H1 (cell line): ENCODE data around the gene RNF13. TPM values are rescaled to one million over a fixed set of nuclear protein-coding genes. Genes with fewer than 3 reads are reported as not detected.

Experiments
- CTCF ChIA-PET: fragments of 300-600 bp; sonication (Branson Sonifier 250); formaldehyde crosslinking; loops from one replicate; lab custom pipeline; 2021; ENCODE audit not compliant: partially characterized antibody; lab: Charles Lee
- POLR2A ChIA-PET: fragments of 300-600 bp; sonication (Branson Sonifier 250); formaldehyde crosslinking; loops from one replicate; lab custom pipeline; 2021; ENCODE audit warnings: inconsistent platforms; ENCODE audit not compliant: partially characterized antibody; lab: Charles Lee
- DNase-seq, 2 experiments: peaks; one replicate each; pipeline versions ENCODE4 v3.0.0 to v3.0.0-alpha.2; 2010 to 2022; ENCODE audit warnings: low spot score in 2 of 2, low read depth in 1 of 2, mixed read lengths in 1 of 2
- FAIRE-seq: peaks from 2 replicates; lab custom pipeline; 2011; peaks lifted over from hg19 to GRCh38; lab: Jason Lieb, UNC
- H2AFZ ChIP-seq: 2 replicates; pipeline ENCODE4 v1.8.1; 2012; ENCODE audit warnings: low read length, inconsistent platforms
- H2AK5ac ChIP-seq: 2 replicates; pipeline ENCODE4 v1.6.1; 2013; ENCODE audit warnings: low read depth, low read length
- H2BK120ac ChIP-seq: replicated peaks from 2 replicates; pipeline ENCODE3; 2013; ENCODE audit warnings: low read depth, low read length, inconsistent platforms
- H2BK12ac ChIP-seq: 2 replicates; pipeline ENCODE4 v1.6.1; 2013; ENCODE audit warnings: low read depth, low read length
- H2BK15ac ChIP-seq: 2 replicates; pipeline ENCODE4 v1.6.1; 2013; ENCODE audit warnings: low read length
- H2BK20ac ChIP-seq: 2 replicates; pipeline ENCODE4 v1.6.1; 2013; ENCODE audit warnings: low read length
- H2BK5ac ChIP-seq: 2 replicates; pipeline ENCODE4 v1.6.1; 2013; ENCODE audit warnings: low read depth, low read length
- H3K14ac ChIP-seq: 2 replicates; pipeline ENCODE4 v1.6.1; 2013; ENCODE audit warnings: inconsistent platforms; ENCODE audit not compliant: insufficient read length
- H3K18ac ChIP-seq: 2 replicates; pipeline ENCODE4 v1.6.1; 2013; ENCODE audit warnings: low read length; ENCODE audit errors: extremely low read depth
- H3K23ac ChIP-seq: 2 replicates; pipeline ENCODE4 v1.6.1; 2013; ENCODE audit warnings: inconsistent platforms; ENCODE audit not compliant: insufficient read length
- H3K23me2 ChIP-seq: 2 replicates; pipeline ENCODE4 v1.6.1; 2013; ENCODE audit warnings: low read depth, low read length
- H3K27ac ChIP-seq: 2 replicates; pipeline ENCODE4 v1.6.1; 2011; ENCODE audit warnings: low read depth, low read length, inconsistent platforms
- H3K27me3 ChIP-seq, 4 experiments: replicated peaks in 1 of 4; 1 replicate in 1 of 4; 2 replicates in 3 of 4; pipeline versions ENCODE4 v1.6.1 to v1.8.1; 2011 to 2013; ENCODE audit warnings: low read length in 3 of 4, mild to moderate bottlenecking in 3 of 4, inconsistent platforms in 2 of 4, mixed read lengths in 2 of 4, moderate library complexity in 1 of 4; ENCODE audit not compliant: control insufficient read depth in 3 of 4, insufficient read depth in 3 of 4; ENCODE audit errors: extremely low read depth in 1 of 4
- H3K36me3 ChIP-seq, 4 experiments: 2 replicates each; pipeline versions ENCODE4 v1.6.1 to v1.8.1; 2011 to 2013; ENCODE audit warnings: mild to moderate bottlenecking in 4 of 4, low read length in 3 of 4, moderate library complexity in 2 of 4, control low read depth in 1 of 4, inconsistent platforms in 1 of 4; ENCODE audit not compliant: insufficient read depth in 4 of 4, control insufficient read depth in 2 of 4
- H3K4ac ChIP-seq: replicated peaks from 2 replicates; pipeline ENCODE3; 2013; ENCODE audit warnings: low read length, low read depth, mixed read lengths, inconsistent platforms; ENCODE audit not compliant: insufficient read length
- H3K4me1 ChIP-seq, 4 experiments: replicated peaks in 1 of 4; 1 replicate in 1 of 4; 2 replicates in 3 of 4; pipeline versions ENCODE4 v1.6.1 to v1.8.1; 2011 to 2013; ENCODE audit warnings: low read length in 3 of 4, inconsistent platforms in 2 of 4, mixed read lengths in 1 of 4; ENCODE audit not compliant: insufficient read depth in 4 of 4, control insufficient read depth in 3 of 4
- H3K4me2 ChIP-seq, 2 experiments: 2 replicates each; pipeline versions ENCODE4 v1.6.1 to v1.8.1; 2011 to 2013; ENCODE audit warnings: low read depth in 2 of 2, low read length in 2 of 2, control low read depth in 1 of 2, inconsistent platforms in 1 of 2, mild to moderate bottlenecking in 1 of 2; ENCODE audit not compliant: insufficient read depth in 1 of 2
- H3K4me3 ChIP-seq, 4 experiments: fragments of 200-600, 300-600 bp in 1 of 4; sonication (generic), shearing (Covaris generic), sonication (Bioruptor Twin) in 1 of 4; 2 replicates each; pipeline versions ENCODE4 v1.5.1 to v1.8.1; 2011 to 2016; ENCODE audit warnings: low read length in 4 of 4, low read depth in 3 of 4, control low read depth in 2 of 4, inconsistent platforms in 2 of 4, mild to moderate bottlenecking in 2 of 4, mixed read lengths in 1 of 4, moderate library complexity in 1 of 4; ENCODE audit not compliant: insufficient read depth in 2 of 4; ENCODE audit errors: extremely low read depth in 1 of 4
- H3K56ac ChIP-seq: replicated peaks from 2 replicates; pipeline ENCODE3; 2013; ENCODE audit warnings: low read depth, mild to moderate bottlenecking, mixed read lengths, low read length, inconsistent platforms; ENCODE audit not compliant: insufficient read length
- H3K79me1 ChIP-seq: 2 replicates; pipeline ENCODE4 v1.6.1; 2013; ENCODE audit warnings: low read depth, low read length, control low read depth
- H3K79me2 ChIP-seq, 2 experiments: 2 replicates each; pipeline versions ENCODE4 v1.6.1 to v1.8.1; 2012 to 2013; ENCODE audit warnings: low read length in 2 of 2, mild to moderate bottlenecking in 2 of 2, inconsistent platforms in 1 of 2; ENCODE audit not compliant: insufficient read depth in 2 of 2, control insufficient read depth in 1 of 2
- H3K9ac ChIP-seq, 4 experiments: replicated peaks in 1 of 4; 1 replicate in 1 of 4; 2 replicates in 3 of 4; pipeline versions ENCODE4 v1.6.1 to v1.8.1; 2011 to 2013; ENCODE audit warnings: low read depth in 3 of 4, low read length in 3 of 4, control low read depth in 2 of 4, mild to moderate bottlenecking in 2 of 4, moderate library complexity in 2 of 4, inconsistent platforms in 1 of 4; ENCODE audit errors: extremely low read depth in 1 of 4
- H3K9me3 ChIP-seq, 2 experiments: 2 replicates each; pipeline versions ENCODE4 v1.6.1 to v1.8.1; 2012 to 2013; ENCODE audit warnings: mild to moderate bottlenecking in 2 of 2, moderate library complexity in 2 of 2, control low read depth in 1 of 2, inconsistent platforms in 1 of 2, low read depth in 1 of 2, low read length in 1 of 2, mixed read lengths in 1 of 2; ENCODE audit not compliant: insufficient read depth in 2 of 2
- H4K20me1 ChIP-seq, 2 experiments: replicated peaks in 1 of 2; 2 replicates each; pipeline versions ENCODE3 to v1.8.1; 2011 to 2013; ENCODE audit warnings: inconsistent platforms in 2 of 2, low read length in 2 of 2, mild to moderate bottlenecking in 1 of 2; ENCODE audit not compliant: insufficient read depth in 2 of 2, control insufficient read depth in 1 of 2
- H4K5ac ChIP-seq: 2 replicates; pipeline ENCODE4 v1.6.1; 2013; ENCODE audit warnings: low read length, low read depth, mixed read lengths, inconsistent platforms; ENCODE audit not compliant: insufficient read length
- H4K8ac ChIP-seq: 2 replicates; pipeline ENCODE4 v1.8.0; 2013; ENCODE audit warnings: mild to moderate bottlenecking, moderate library complexity, low read length, inconsistent platforms; ENCODE audit not compliant: insufficient read depth; ENCODE audit errors: extremely low read depth
- H4K91ac ChIP-seq: replicated peaks from 2 replicates; pipeline ENCODE3; 2013; ENCODE audit warnings: low read length, mixed read lengths, inconsistent platforms; ENCODE audit not compliant: insufficient read length
- CTCF ChIP-seq, 3 experiments: IDR thresholded peaks; 1 replicate in 2 of 3; 2 replicates in 1 of 3; pipeline versions ENCODE4 v1.5.1 to v1.6.1; 2011; ENCODE audit warnings: low read length in 3 of 3, mild to moderate bottlenecking in 3 of 3, inconsistent platforms in 2 of 3, low read depth in 1 of 3, moderate library complexity in 1 of 3; ENCODE audit not compliant: insufficient read depth in 1 of 3; ENCODE audit errors: control extremely low read depth in 1 of 3
- YY1 ChIP-seq: IDR thresholded peaks from 2 replicates; pipeline ENCODE4 v1.6.1; 2011; ENCODE audit warnings: low read depth, mild to moderate bottlenecking, low read length
- WGBS, 2 experiments: shearing (Covaris generic) in 1 of 2; methylation state at CpG; one replicate each; pipeline versions ENCODE4 v1.1.6 to v1.1.7; 2013 to 2015; ENCODE audit warnings: low lambda C conversion rate in 2 of 2, mixed read lengths in 2 of 2, inconsistent platforms in 1 of 2, low coverage in 1 of 2, missing lambda C conversion rate in 1 of 2; ENCODE audit not compliant: insufficient replicate concordance in 2 of 2, insufficient coverage in 1 of 2, insufficient read length in 1 of 2; ENCODE audit errors: extremely low coverage in 1 of 2, missing lambda C conversion rate in 1 of 2; 5-methylcytosine and 5-hydroxymethylcytosine counted together
- polyA plus RNA-seq, 7 experiments: library from polyadenylated mRNA; depleted of rRNA in 3 of 7; stranded (reverse) in 5 of 7; unstranded in 2 of 7; fragments of >200 nt in 5 of 7; fragments of 200-250 nt in 2 of 7; gene quantifications; 1 replicate in 5 of 7; 2 replicates in 1 of 7; 4 replicates in 1 of 7; pipeline versions ENCODE4 v1.2.1 to v1.2.3, GENCODE V29; 2011 to 2013; ENCODE audit warnings: missing spikeins in 2 of 7, mixed read lengths in 2 of 7
- total RNA-seq: library from RNA; stranded (reverse); fragmentation: NEBNext Ultra II Directional; extraction: Animal tissue kit (Norgen Biotek cat#: 25700); gene quantifications from 2 replicates; pipeline ENCODE4 v1.2.1, GENCODE V29; 2021

Gene RNF13
- total and polyA plus RNA-seq, 2 of the 8 experiments (the other 6 are each of a cell fraction or from before 2014, with no cell fraction given) = 19.4 to 35.4 TPM

GRCh38 chr3:149764302-149764701 lies 48.7 kb upstream of the RNF13 start:
- Histone ChIP-seq H2BK5ac (no peak overlapping the region), H3K4me1 (no peaks in the 10 kb centered on the region), H4K91ac (no peak overlapping the region), H4K8ac (no peak overlapping the region), H2BK20ac (no peak overlapping the region), H3K4me2 (no peak overlapping the region), H2BK120ac (no peak overlapping the region), H4K5ac (no peak overlapping the region), H3K27ac (no peak overlapping the region), H3K14ac (no peak overlapping the region), H3K9ac (no peak overlapping the region), H4K20me1 (no peaks in the 10 kb centered on the region), H3K23ac (no peak overlapping the region), H2BK15ac (no peak overlapping the region), H3K4ac (no peak overlapping the region), H3K79me2 (no peaks in the 10 kb centered on the region), H3K79me1 (no peaks in the 10 kb centered on the region), H2BK12ac (no peak overlapping the region), H3K9me3 (no peaks in the 10 kb centered on the region), H2AK5ac (no peak overlapping the region), H3K36me3 (no peaks in the 10 kb centered on the region), H3K23me2 (no peaks in the 10 kb centered on the region; the same call in 1 of the 2 replicates), H3K4me3 (no peak overlapping the region), H2AFZ (no peak overlapping the region), H3K56ac (no peak overlapping the region), H3K27me3 (no peaks in the 10 kb centered on the region), H3K18ac (no peak overlapping the region)
- peak in 1 of 3 experiments; percentile 1; a peak in 1 of 4 replicates for TF ChIP-seq CTCF (IDR thresholded peaks at IDR 0.05; ENCODE audit: control extremely low read depth in 1 of 3, insufficient read depth in 1 of 3, low read depth in 1 of 3, low read length in 3 of 3)
- no peak for TF ChIP-seq YY1
- no CpG with 5 or more reads among the region's 1 CpG for WGBS, 2 experiments
- ChIA-PET POLR2A (interaction anchor here (2.0 kb wide), 1 partner anchor 12 kb away, joined by 7 read pairs; the partner anchor contains the start of gene COMMD2), CTCF (interaction anchor here (0.9 to 4.2 kb wide), 6 partner anchors 11 to 172 kb away, joined by 3 to 40 read pairs (median 4); partner anchors contain the start of gene ANKUB1)
- no peak for FAIRE-seq
- DNase-seq = no peak
